Stimulated activated CD8-positive, alpha-beta memory T cell treated with anti-CD3 and anti-CD28 coated beads, Interleukin-15, amount 100 ng/mL, for 1 hour (primary cell): ENCODE data around the gene ST3GAL2.

ENCODE experiments used
- DNase-seq: peaks from one replicate; pipeline ENCODE4 v3.0.0-alpha.2; 2020; ENCODE audit warnings: low read depth

ST3GAL2 gene

GRCh38 chr16:70331588-70332358, 107.1 kb downstream of the ST3GAL2 start:
- no peak for DNase-seq

- no peak for DNase-seq
Measured at GRCh38 chr16:70331091-70331490, 107.8 kb downstream of the ST3GAL2 start.
